OCI-LY7 (cell line): Measurements from ENCODE around the gene C16orf92. TPM values are rescaled to one million over a fixed set of nuclear protein-coding genes. Genes with fewer than 3 reads are reported as not detected.

Source experiments
- BruUV-seq: library from RNA; stranded (reverse); fragments of 400-500 nt; replicated peaks from 2 replicates; lab custom pipeline; 2021; lab: Mats Ljungman, UMichigan
- CTCF ChIA-PET: fragments of 300-600 bp; sonication (Branson Sonifier 250); formaldehyde crosslinking; loops from one replicate; lab custom pipeline; 2022; ENCODE audit warnings: antibody characterized with exemption; ENCODE audit not compliant: unreplicated experiment; lab: Charles Lee
- POLR2A ChIA-PET: fragments of 300-600 bp; sonication (Branson Sonifier 250); formaldehyde crosslinking; loops from one replicate; lab custom pipeline; 2022; ENCODE audit warnings: antibody characterized with exemption; lab: Charles Lee
- DNase-seq: peaks from one replicate; pipeline ENCODE4 v3.0.0-alpha.2; 2015; ENCODE audit warnings: low spot score
- H2AFZ ChIP-seq: fragments of 200-600 bp; sonication (generic), shearing (Covaris generic); 2 replicates; pipeline ENCODE4 v1.6.1; 2014; ENCODE audit warnings: mild to moderate bottlenecking, antibody characterized with exemption, low read length, moderate library complexity
- H3K27ac ChIP-seq: fragments of 200-600 bp; sonication (generic); 2 replicates; pipeline ENCODE4 v1.5.1; 2014; ENCODE audit warnings: mixed run types, low read depth, mild to moderate bottlenecking, moderate library complexity, low read length, inconsistent platforms; ENCODE audit not compliant: poor library complexity, severe bottlenecking
- H3K36me3 ChIP-seq: fragments of 200-600 bp; sonication (generic); 2 replicates; pipeline ENCODE4 v1.6.1; 2014; ENCODE audit warnings: mild to moderate bottlenecking, antibody characterized with exemption, low read length, moderate library complexity, mixed read lengths; ENCODE audit not compliant: insufficient read depth
- H3K4me1 ChIP-seq: fragments of 200-600 bp; sonication (generic); 2 replicates; pipeline ENCODE4 v1.5.1; 2014; ENCODE audit warnings: mild to moderate bottlenecking, low read length; ENCODE audit not compliant: insufficient read depth, poor library complexity, severe bottlenecking
- H3K4me2 ChIP-seq: fragments of 200-600 bp; sonication (generic); 2 replicates; pipeline ENCODE4 v1.6.1; 2014; ENCODE audit warnings: mild to moderate bottlenecking, low read length
- H3K4me3 ChIP-seq: fragments of 200-600 bp; sonication (generic); 2 replicates; pipeline ENCODE4 v1.5.1; 2014; ENCODE audit warnings: mild to moderate bottlenecking, low read depth, low read length; ENCODE audit not compliant: poor library complexity, severe bottlenecking
- H3K79me2 ChIP-seq: fragments of 200-600 bp; sonication (generic); 2 replicates; pipeline ENCODE4 v1.6.1; 2016; ENCODE audit warnings: low read depth, mild to moderate bottlenecking, low read length, moderate library complexity, mixed read lengths; ENCODE audit not compliant: insufficient read depth
- H3K9me2 ChIP-seq: fragments of 200-600 bp; sonication (generic); 2 replicates; pipeline ENCODE4 v1.6.1; 2016; ENCODE audit warnings: mild to moderate bottlenecking, low read length, mixed read lengths; ENCODE audit not compliant: insufficient read depth
- H3K9me3 ChIP-seq: fragments of 200-600 bp; sonication (generic); 2 replicates; pipeline ENCODE4 v1.6.1; 2014; ENCODE audit warnings: mild to moderate bottlenecking, mixed run types, low read length, mixed read lengths
- H4K20me1 ChIP-seq: fragments of 200-600 bp; sonication (generic); 2 replicates; pipeline ENCODE4 v1.6.1; 2014; ENCODE audit warnings: mild to moderate bottlenecking, antibody characterized with exemption, low read length, moderate library complexity, mixed read lengths; ENCODE audit not compliant: insufficient read depth
- EZH2phosphoT487 ChIP-seq: fragments of 200-600 bp; sonication (generic); IDR thresholded peaks from 2 replicates; pipeline ENCODE4 v1.6.1; 2018; ENCODE audit warnings: low read depth, borderline replicate concordance, mild to moderate bottlenecking, mixed run types, antibody characterized with exemption, low read length, moderate library complexity, mixed read lengths
- intact Hi-C: fragments of 100-400 bp; cut with micrococcal nuclease; formaldehyde crosslinking; loops from one replicate; pipeline ENCODE4 v1.10.0; 2022; ENCODE audit not compliant: unreplicated experiment
- total RNA-seq, 2 experiments: library from RNA; depleted of rRNA in 1 of 2; stranded (reverse); fragments of >200 nt in 1 of 2; shearing (Covaris generic) in 1 of 2; gene quantifications; 2 replicates each; pipeline ENCODE4 v1.2.3, GENCODE V29; 2014 to 2022
- TF ChIP-seq, protein P1 (sequence below): fragments of 200-600 bp; sonication (generic); conservative IDR thresholded peaks from 2 replicates; pipeline ENCODE4 v1.5.1; 2014; ENCODE audit warnings: mild to moderate bottlenecking, antibody characterized with exemption, low read length, moderate library complexity, mixed read lengths

C16orf92 gene
- total RNA-seq, 2 experiments from 2014 or later, result not detected

- H3K4me1 ChIP-seq, result peaks cover 27% of the 10 kb centered on the region
- no peaks in the 10 kb centered on the region for H4K20me1 ChIP-seq
- H3K4me2 ChIP-seq, result peak overlapping the region; percentile 82
- DNase-seq, result peak; percentile 59
- no peaks in the 10 kb centered on the region for H3K9me2 ChIP-seq
- intact Hi-C loops, result loop anchor here (1.0 to 10.0 kb wide), 5 partner anchors 24 to 378 kb away; partner anchors contain the start of genes CDIPT, KCTD13, MAZ and MYL11
- H3K36me3 ChIP-seq, result peaks cover 44% of the 10 kb centered on the region
- H3K4me3 ChIP-seq, result peak overlapping the region; percentile 85
- no peaks in the 10 kb centered on the region for H3K9me3 ChIP-seq
- BruUV-seq, result TSS peak; percentile 47
- POLR2A ChIA-PET, result interaction anchor here (0.7 to 1.9 kb wide), 4 partner anchors 24 to 259 kb away, joined by 3 to 5 read pairs (median 4); partner anchors contain the start of genes KIF22 and TAOK2
- peaks cover 12% of the 10 kb centered on the region; the same call in 1 of the 2 replicates for H3K79me2 ChIP-seq
- H3K27ac ChIP-seq, result peak overlapping the region; percentile 90
- no peak for TF ChIP-seq EZH2phosphoT487
- TF ChIP-seq, protein P1, sequence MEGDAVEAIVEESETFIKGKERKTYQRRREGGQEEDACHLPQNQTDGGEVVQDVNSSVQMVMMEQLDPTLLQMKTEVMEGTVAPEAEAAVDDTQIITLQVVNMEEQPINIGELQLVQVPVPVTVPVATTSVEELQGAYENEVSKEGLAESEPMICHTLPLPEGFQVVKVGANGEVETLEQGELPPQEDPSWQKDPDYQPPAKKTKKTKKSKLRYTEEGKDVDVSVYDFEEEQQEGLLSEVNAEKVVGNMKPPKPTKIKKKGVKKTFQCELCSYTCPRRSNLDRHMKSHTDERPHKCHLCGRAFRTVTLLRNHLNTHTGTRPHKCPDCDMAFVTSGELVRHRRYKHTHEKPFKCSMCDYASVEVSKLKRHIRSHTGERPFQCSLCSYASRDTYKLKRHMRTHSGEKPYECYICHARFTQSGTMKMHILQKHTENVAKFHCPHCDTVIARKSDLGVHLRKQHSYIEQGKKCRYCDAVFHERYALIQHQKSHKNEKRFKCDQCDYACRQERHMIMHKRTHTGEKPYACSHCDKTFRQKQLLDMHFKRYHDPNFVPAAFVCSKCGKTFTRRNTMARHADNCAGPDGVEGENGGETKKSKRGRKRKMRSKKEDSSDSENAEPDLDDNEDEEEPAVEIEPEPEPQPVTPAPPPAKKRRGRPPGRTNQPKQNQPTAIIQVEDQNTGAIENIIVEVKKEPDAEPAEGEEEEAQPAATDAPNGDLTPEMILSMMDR, result peak; percentile 36; the same call in 1 of the 2 replicates
- CTCF ChIA-PET, result interaction anchor here (1.0 to 1.2 kb wide), 2 partner anchors 12 to 36 kb away, joined by 3 to 4 read pairs; no protein-coding TSS in a partner anchor
- peak overlapping the region; percentile 68; the same call in 1 of the 2 replicates for H2AFZ ChIP-seq
Measured at GRCh38 chr16:29996766-29997250, 26.2 kb upstream of the C16orf92 start.

GRCh38 chr16:29999605-30000004, 23.4 kb upstream of the C16orf92 start:
- Histone ChIP-seq H2AFZ (no peak overlapping the region), H3K27ac (no peak overlapping the region), H4K20me1 (no peaks in the 10 kb centered on the region), H3K9me3 (no peaks in the 10 kb centered on the region), H3K4me1 (peaks cover 16% of the 10 kb centered on the region), H3K4me2 (no peak overlapping the region), H3K9me2 (no peaks in the 10 kb centered on the region), H3K79me2 (peaks cover 12% of the 10 kb centered on the region; the same call in 1 of the 2 replicates), H3K4me3 (no peak overlapping the region), H3K36me3 (peaks cover 24% of the 10 kb centered on the region; the same call in 1 of the 2 replicates)
- no TSS peak for BruUV-seq
- no peak for TF ChIP-seq EZH2phosphoT487
- intact Hi-C loops, result loop anchor here (5.0 to 10.0 kb wide), 2 partner anchors 192 to 375 kb away; partner anchors contain the start of genes MAZ, MYL11 and TBC1D10B
- no peak for DNase-seq
- ChIA-PET CTCF (no interaction called here), POLR2A (no interaction called here)

DNA sequence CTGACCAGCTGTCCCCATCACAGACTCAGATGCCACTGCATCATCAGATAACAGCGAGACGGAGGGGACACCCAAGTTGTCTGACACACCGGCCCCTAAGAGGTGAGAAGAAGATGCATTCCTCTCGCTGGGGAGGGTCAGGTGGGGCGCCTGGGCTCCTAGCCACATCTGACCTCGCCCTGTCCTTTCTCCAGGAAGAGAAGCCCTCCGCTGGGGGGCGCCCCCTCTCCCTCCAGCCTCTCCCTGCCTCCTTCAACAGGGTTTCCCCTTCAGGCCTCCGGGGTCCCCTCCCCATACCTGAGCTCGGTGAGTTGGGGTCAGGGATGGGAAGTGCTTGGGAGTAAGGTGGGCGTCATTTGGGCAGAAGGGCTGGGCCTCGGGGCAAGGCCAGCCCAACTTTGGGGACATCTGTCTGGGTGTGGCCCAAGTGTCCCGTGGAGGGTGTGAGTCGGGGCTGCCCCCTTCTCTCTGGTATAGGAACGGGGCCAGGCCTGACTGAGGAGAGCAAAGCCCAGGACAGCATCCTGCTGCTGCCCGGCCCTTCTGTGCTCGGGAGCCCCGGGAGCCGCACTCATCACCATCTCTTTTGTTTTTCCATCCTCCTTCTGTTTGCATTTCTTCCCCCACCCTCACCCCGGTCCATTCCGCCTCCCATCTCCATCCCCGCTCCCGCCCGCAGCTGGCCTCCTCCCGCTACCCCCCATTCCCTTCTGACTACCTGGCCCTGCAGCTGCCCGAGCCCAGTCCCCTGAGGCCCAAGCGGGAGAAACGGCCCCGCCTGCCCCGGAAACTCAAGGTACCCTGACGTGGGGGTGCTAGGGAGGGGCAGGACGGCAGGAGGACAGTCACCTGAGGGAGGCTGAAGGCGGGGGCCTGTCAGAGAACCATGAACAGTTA, 22.0 kb upstream of the C16orf92 start:
- ChIA-PET CTCF (no interaction called here), POLR2A (no interaction called here)
- Histone ChIP-seq H3K4me3 (no peak overlapping the region), H3K4me2 (no peak overlapping the region), H3K36me3 (peaks cover 30% of the 10 kb centered on the region; the same call in 1 of the 2 replicates), H3K27ac (no peak overlapping the region), H3K4me1 (peaks cover 6% of the 10 kb centered on the region), H3K9me2 (no peaks in the 10 kb centered on the region), H3K9me3 (no peaks in the 10 kb centered on the region), H4K20me1 (no peaks in the 10 kb centered on the region), H3K79me2 (peaks cover 12% of the 10 kb centered on the region; the same call in 1 of the 2 replicates), H2AFZ (no peak overlapping the region)
- BruUV-seq, result no TSS peak
- DNase-seq, result no peak
- intact Hi-C loops, result no loop called here
- no peak for TF ChIP-seq EZH2phosphoT487
- TF ChIP-seq, protein P1, result no peak
